ENCODE results near the gene NFIC. TPM values are rescaled to one million over a fixed set of nuclear protein-coding genes. Genes with fewer than 3 reads are reported as not detected.

Gene NFIC
- polyA plus RNA-seq, 1 of the 3 experiments (the other 2 are of a cell fraction), result 7.2 TPM

GRCh38 chr19:3340340-3340739, 26.0 kb upstream of the NFIC start:
- Histone ChIP-seq H2AFZ (ENCODE audit: low read depth) (no peak overlapping the region), H3K4me3 (ENCODE audit: low read depth in 2 of 2, low read length in 1 of 2) (no peak overlapping the region), H3K36me3 (replicated peaks in 1 of 2; ENCODE audit: control insufficient read depth in 1 of 2, insufficient read depth in 2 of 2, low read length in 1 of 2) (no peaks in the 10 kb centered on the region), H4K20me1 (ENCODE audit: insufficient read depth) (no peaks in the 10 kb centered on the region), H3K4me2 (no peak overlapping the region), H3K9me2 (no peaks in the 10 kb centered on the region), H3K4me1 (ENCODE audit: control insufficient read depth in 1 of 2, insufficient read depth in 2 of 2, low read depth in 1 of 2, low read length in 1 of 2) (peaks cover 7 to 23% of the 10 kb centered on the region in 2 experiments; a peak in 3 of 4 replicates), H3F3A (replicated peaks; ENCODE audit: insufficient read depth) (peaks cover 3% of the 10 kb centered on the region), H3K9me3 (no peaks in the 10 kb centered on the region), H3K27ac (ENCODE audit: low read depth in 2 of 2, low read length in 1 of 2) (no peak overlapping the region), H3K27me3 (ENCODE audit: insufficient read depth) (no peaks in the 10 kb centered on the region), H3K9ac (no peak overlapping the region), H3K79me2 (ENCODE audit: insufficient read depth) (no peaks in the 10 kb centered on the region)
- no peak for DNase-seq
- CTCF ChIA-PET, result interaction anchor here (0.8 to 2.0 kb wide), 7 partner anchors 10 to 133 kb away, joined by 3 to 6 read pairs (median 3); no protein-coding TSS in a partner anchor
- TF ChIP-seq CHD2 (IDR thresholded peaks at IDR 0.05; ENCODE audit: low read length, partially characterized antibody) (no peak), ELF1 (IDR thresholded peaks at IDR 0.05) (no peak), RAD21 (IDR thresholded peaks at IDR 0.05; ENCODE audit: low read length) (no peak), REST (IDR thresholded peaks at IDR 0.05; ENCODE audit: low read depth, low read length) (no peak), SMC3 (IDR thresholded peaks at IDR 0.05; ENCODE audit: low read depth, low read length) (no peak), MEF2A (IDR thresholded peaks at IDR 0.05; ENCODE audit: borderline replicate concordance, low read depth) (no peak), RFX5 (IDR thresholded peaks at IDR 0.05; ENCODE audit: low read length) (no peak), GATA2 (CRISPR knock-in tag; IDR thresholded peaks at IDR 0.05) (no peak), TAF1 (IDR thresholded peaks at IDR 0.05; ENCODE audit: borderline replicate concordance, low read depth, low read length) (no peak), NFIC (IDR thresholded peaks at IDR 0.05; ENCODE audit: borderline replicate concordance) (no peak), TCF12 (IDR thresholded peaks at IDR 0.05) (no peak), FOXM1 (IDR thresholded peaks at IDR 0.05; ENCODE audit: low read depth) (no peak), FOSL2 (IDR thresholded peaks at IDR 0.05; ENCODE audit: borderline replicate concordance, low read depth) (no peak)
- POLR2A ChIA-PET, result no interaction called here
- 85% methylated on average over 4 of the region's 11 CpGs for WGBS (ENCODE audit: low lambda C conversion rate)

GRCh38 chr19:3342246-3342645, 24.1 kb upstream of the NFIC start:
- Histone ChIP-seq H3K79me2 (ENCODE audit: insufficient read depth) (no peaks in the 10 kb centered on the region), H3K9me2 (no peaks in the 10 kb centered on the region), H3K27me3 (ENCODE audit: insufficient read depth) (no peaks in the 10 kb centered on the region), H3K27ac (ENCODE audit: low read depth in 2 of 2, low read length in 1 of 2) (no peak overlapping the region), H3K36me3 (replicated peaks in 1 of 2; ENCODE audit: control insufficient read depth in 1 of 2, insufficient read depth in 2 of 2, low read length in 1 of 2) (no peaks in the 10 kb centered on the region), H3F3A (replicated peaks; ENCODE audit: insufficient read depth) (peaks cover 3% of the 10 kb centered on the region), H3K9ac (no peak overlapping the region), H3K4me1 (ENCODE audit: control insufficient read depth in 1 of 2, insufficient read depth in 2 of 2, low read depth in 1 of 2, low read length in 1 of 2) (peaks cover 0 to 6% of the 10 kb centered on the region in 2 experiments; a peak in 1 of 4 replicates), H2AFZ (ENCODE audit: low read depth) (no peak overlapping the region), H3K4me2 (no peak overlapping the region), H3K4me3 (ENCODE audit: low read depth in 2 of 2, low read length in 1 of 2) (no peak overlapping the region), H3K9me3 (no peaks in the 10 kb centered on the region), H4K20me1 (ENCODE audit: insufficient read depth) (no peaks in the 10 kb centered on the region)
- no peak for DNase-seq
- POLR2A ChIA-PET, result no interaction called here
- WGBS (ENCODE audit: low lambda C conversion rate), result 71% methylated on average over 8 of the region's 9 CpGs
- CTCF ChIA-PET, result interaction anchor here (1.1 to 1.3 kb wide), 2 partner anchors 87 to 130 kb away, joined by 3 to 6 read pairs; no protein-coding TSS in a partner anchor
- TF ChIP-seq TCF12 (IDR thresholded peaks at IDR 0.05) (no peak), CTCF (IDR thresholded peaks at IDR 0.05) (no peak), RAD21 (IDR thresholded peaks at IDR 0.05; ENCODE audit: low read length) (no peak), ZBTB33 (IDR thresholded peaks at IDR 0.05; ENCODE audit: borderline replicate concordance, low read depth) (no peak), SMC3 (IDR thresholded peaks at IDR 0.05; ENCODE audit: low read depth, low read length) (no peak), USF1 (IDR thresholded peaks at IDR 0.05; ENCODE audit: borderline replicate concordance, low read depth) (no peak)

Data from SK-N-SH (cell line).